Head of caudate nucleus (tissue), 42 donors: ENCODE results near the gene ZNF440.
"Not testable (repeated sequence)": the region's sequence is repeated elsewhere in the genome, so short reads cannot be mapped to it uniquely, and the experiment has no call there.

Source experiments
- DNase-seq, 42 donors: peaks; one replicate each; pipeline versions ENCODE4 v3.0.0 to v3.0.0-alpha.2; 2020 to 2021; ENCODE audit warnings: mixed read lengths in 7 of 42
- intact Hi-C: fragments of 100-400 bp; cut with DNase I; formaldehyde crosslinking; loops from one replicate; pipeline ENCODE4 v1.15.0; 2022

ZNF440 gene

GRCh38 chr19:11814700-11815035 lies 595 bp downstream of the ZNF440 start:
- DNase-seq = peak in 3 of 42 donors; percentile 8 to 23 (median 9)
- intact Hi-C loops = no loop called here

- intact Hi-C loops = no loop called here
- DNase-seq = peak in 15 of 42 donors; percentile 22 to 71 (median 30)
Measured at GRCh38 chr19:11821474-11822109, 7.5 kb downstream of the ZNF440 start.

DNA sequence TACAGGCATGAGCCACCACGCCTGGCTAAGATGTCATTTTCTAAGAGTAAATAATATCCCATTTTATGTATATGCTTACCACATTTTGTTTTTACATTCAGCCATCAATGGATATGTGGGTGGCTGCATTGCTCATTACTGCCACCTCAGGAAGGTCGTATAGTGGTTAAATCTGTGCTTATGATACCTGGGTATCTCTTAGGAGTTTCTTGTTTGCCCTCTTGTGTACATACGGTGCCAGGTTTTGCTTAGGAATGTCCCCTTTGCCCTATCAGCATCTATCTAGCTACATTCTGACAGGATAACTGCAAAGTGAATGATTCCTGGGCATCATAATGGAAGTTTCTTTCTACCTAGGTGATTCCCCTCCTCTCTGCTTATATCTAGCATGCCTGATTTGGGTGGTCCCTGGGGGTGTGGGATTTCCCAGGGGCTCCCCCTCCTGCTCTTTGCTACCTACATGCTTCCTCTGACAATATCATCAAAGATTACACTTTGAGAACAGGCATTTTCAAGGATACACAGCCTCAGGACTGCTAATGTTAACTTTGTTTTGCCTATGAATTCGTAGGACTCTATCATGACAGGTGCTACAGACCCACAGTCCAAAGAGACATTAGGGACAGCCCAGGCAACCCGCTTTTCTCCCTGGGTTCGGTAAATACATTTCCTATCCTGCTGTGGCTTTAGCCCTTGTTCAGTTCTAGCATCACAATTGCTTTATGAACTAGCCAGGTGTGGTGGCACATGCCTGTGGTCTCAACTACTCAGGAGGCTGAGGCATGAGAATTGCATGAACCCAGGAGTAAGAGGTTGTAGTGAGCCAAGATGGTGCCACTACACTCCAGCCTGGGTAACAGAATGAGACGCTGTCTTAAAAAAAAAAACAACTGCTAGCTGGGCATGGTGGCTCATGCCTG lies 15.1 kb downstream of the ZNF440 start:
- DNase-seq, intact Hi-C loops: not testable (repeated sequence)

GRCh38 chr19:11832253-11832912 lies 18.3 kb downstream of the ZNF440 start:
- intact Hi-C loops = no loop called here

GRCh38 chr19:11833541-11833940 lies 19.5 kb downstream of the ZNF440 start:
- DNase-seq = no peak
- intact Hi-C loops = no loop called here

More at GRCh38 chr19:11832253-11832912, 18.3 kb downstream of the ZNF440 start:
- DNase-seq = no peak

GRCh38 chr19:11835626-11836066 lies 21.6 kb downstream of the ZNF440 start:
- not testable (repeated sequence) for DNase-seq

DNA sequence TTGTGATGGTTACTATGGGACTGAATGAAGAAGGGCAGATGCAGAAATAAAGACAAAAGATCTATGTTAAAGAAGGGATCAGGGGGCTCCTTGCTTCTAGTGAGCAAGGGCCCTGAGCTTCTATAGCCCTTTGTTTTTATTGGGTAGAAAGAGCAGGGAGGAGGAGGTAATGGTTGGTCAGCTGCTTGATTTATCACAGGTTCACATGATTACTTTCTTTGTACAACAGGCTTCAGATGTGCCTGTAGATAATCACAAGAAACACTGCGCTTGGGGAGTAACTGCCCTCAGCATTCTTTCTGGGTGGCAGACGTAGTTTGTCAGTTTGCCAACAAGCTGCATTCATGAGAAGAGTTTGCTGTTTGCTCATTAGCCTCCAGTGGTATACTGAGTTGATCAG lies 29.6 kb downstream of the ZNF440 start:
- peak in 1 of 42 donors; percentile 3 for DNase-seq
- intact Hi-C loops = no loop called here

More at GRCh38 chr19:11835626-11836066, 21.6 kb downstream of the ZNF440 start:
- intact Hi-C loops = not testable (repeated sequence)

DNA sequence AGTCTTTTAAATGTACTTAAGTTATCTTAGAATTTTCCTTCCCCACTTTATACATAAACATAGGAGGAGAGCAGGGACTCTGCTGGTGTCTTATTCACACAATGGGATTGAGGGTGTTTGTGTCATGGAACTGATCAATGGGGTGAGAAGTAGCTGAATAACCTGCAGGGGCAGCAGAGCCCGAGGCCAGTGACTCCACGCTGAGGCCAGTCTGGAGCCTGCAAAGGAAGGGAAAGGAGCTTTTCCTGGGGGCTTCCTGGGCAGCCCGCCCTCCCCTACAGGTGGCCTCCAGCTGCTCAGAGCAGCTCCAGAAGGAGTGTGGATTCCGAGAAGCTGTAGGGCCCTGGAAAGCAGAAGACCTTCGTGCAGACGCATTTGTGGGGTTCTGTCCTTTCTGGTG lies 33.5 kb downstream of the ZNF440 start:
- peak in 1 of 42 donors; percentile 1 for DNase-seq
- intact Hi-C loops = not testable (repeated sequence)

DNA sequence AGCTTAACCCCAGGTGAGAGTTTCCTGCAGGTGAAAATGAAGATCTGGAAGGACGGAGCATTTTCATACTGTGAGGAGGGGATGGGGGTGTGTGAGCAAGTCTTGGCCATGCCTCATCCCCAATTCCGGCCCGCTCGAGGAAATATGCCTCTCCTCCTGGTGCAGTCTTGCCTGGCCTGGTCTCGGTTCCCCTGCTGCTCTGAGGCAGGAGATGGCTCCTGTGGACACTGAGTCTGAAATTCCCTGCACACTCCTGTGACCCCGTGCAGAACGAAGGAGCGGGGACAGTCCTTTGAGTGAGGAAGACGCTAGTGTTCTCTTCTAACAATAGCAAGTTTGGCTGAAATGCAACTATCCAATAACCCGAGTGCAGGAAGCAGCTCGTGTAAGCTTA lies 34.1 kb downstream of the ZNF440 start:
- peak in 3 of 42 donors; percentile 7 to 16 (median 12) for DNase-seq
- intact Hi-C loops = no loop called here

- intact Hi-C loops = no loop called here
- peak; percentile 94 to 99 (median 97) for DNase-seq
Measured at GRCh38 chr19:11848594-11849469, 34.8 kb downstream of the ZNF440 start, which contains the start of gene ZNF439. TSS of gene ZNF439 (plus strand) at chr19:11848726. CDS start at chr19:11848868, 142 bp downstream.

GRCh38 chr19:11850289-11850688 lies 36.2 kb downstream of the ZNF440 start:
- intact Hi-C loops, DNase-seq: not testable (repeated sequence)

DNA sequence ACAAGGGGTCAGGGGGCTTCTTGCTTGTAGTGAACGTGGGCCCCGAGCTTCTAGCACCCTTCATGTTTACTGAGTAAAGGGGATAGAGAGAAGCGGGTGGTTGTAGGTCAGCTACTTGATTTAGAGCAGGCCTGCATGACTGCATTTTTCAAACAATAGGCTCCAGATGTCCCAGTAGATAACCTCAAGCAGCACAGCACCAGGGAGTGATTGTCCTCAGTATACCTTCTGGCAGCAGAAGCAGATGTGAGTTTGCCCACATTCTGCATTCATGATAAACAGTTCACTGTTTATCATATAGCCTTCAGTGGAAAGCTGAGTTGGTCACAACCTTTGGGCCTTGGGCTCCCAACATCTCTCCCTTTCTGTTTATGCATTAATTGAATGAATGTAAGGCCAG lies 39.3 kb downstream of the ZNF440 start:
- no peak for DNase-seq
- intact Hi-C loops = no loop called here

GRCh38 chr19:11856596-11857250 lies 42.6 kb downstream of the ZNF440 start:
- no peak for DNase-seq
- intact Hi-C loops = no loop called here

GRCh38 chr19:11860721-11861120 lies 46.6 kb downstream of the ZNF440 start:
- no peak for DNase-seq
- intact Hi-C loops = no loop called here

GRCh38 chr19:11861301-11861700 lies 47.2 kb downstream of the ZNF440 start:
- intact Hi-C loops = no loop called here
- DNase-seq = no peak

DNA sequence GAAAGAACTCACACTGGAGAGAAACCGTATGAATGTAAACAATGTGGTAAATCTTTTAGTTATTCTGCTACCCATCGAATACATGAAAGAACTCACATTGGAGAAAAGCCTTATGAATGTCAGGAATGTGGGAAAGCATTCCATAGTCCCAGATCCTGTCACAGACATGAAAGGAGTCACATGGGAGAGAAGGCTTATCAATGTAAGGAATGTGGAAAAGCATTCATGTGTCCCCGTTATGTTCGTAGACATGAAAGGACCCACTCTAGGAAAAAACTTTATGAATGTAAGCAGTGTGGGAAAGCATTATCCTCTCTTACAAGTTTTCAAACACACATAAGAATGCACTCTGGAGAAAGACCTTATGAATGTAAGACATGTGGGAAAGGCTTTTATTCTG lies 53.7 kb downstream of the ZNF440 start:
- intact Hi-C loops, DNase-seq: not testable (repeated sequence)

DNA sequence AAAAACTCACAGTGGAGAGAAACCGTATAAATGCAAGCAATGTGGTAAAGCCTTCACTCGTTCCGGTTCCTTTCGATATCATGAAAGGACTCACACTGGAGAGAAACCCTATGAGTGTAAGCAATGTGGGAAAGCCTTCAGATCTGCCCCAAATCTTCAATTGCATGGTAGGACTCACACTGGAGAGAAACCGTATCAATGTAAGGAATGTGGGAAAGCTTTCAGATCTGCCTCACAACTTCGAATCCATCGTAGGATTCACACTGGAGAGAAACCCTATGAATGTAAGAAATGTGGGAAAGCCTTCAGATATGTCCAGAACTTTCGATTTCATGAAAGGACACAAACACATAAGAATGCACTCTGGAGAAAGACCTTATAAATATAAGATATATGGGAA lies 54.1 kb downstream of the ZNF440 start:
- no peak for DNase-seq
- intact Hi-C loops = no loop called here

DNA sequence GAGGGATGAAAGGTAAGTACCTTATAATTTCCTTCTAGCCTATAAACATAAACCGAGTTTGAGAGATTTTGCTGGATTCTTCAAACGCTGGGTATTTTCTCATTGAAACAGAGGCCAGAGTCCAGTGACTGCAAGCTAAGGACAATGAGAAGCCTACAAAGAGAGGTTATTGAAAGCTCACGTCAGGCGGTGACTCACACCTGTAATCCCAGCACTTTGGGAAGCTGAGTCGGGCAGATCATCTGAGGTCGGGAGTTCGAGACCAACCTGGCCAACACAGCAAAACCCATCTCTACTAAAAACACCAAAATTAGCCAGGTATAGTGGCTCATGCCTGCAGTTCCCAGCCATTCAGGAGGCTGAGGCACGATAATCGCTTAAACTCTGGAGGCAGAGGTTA lies 58.6 kb downstream of the ZNF440 start:
- intact Hi-C loops = no loop called here

More for the DNA sequence above, 58.6 kb downstream of the ZNF440 start:
- peak in 1 of 42 donors; percentile 10 for DNase-seq
